Renal cortical epithelial cell (primary cell): ENCODE measurements around the gene PRKAR1B. TPM values are rescaled to one million over a fixed set of nuclear protein-coding genes. Genes with fewer than 3 reads are reported as not detected.

Experiments used
- DNase-seq: peaks from one replicate; pipeline ENCODE4 v3.0.0-alpha.2; 2011; ENCODE audit warnings: low read depth
- total RNA-seq: library from RNA; depleted of rRNA; stranded (reverse); fragments of >200 nt; gene quantifications from 2 replicates; pipeline ENCODE4 v1.2.3, GENCODE V29; 2014

PRKAR1B gene
- total RNA-seq, 1 donor from 2014 or later = 35.7 TPM

DNA sequence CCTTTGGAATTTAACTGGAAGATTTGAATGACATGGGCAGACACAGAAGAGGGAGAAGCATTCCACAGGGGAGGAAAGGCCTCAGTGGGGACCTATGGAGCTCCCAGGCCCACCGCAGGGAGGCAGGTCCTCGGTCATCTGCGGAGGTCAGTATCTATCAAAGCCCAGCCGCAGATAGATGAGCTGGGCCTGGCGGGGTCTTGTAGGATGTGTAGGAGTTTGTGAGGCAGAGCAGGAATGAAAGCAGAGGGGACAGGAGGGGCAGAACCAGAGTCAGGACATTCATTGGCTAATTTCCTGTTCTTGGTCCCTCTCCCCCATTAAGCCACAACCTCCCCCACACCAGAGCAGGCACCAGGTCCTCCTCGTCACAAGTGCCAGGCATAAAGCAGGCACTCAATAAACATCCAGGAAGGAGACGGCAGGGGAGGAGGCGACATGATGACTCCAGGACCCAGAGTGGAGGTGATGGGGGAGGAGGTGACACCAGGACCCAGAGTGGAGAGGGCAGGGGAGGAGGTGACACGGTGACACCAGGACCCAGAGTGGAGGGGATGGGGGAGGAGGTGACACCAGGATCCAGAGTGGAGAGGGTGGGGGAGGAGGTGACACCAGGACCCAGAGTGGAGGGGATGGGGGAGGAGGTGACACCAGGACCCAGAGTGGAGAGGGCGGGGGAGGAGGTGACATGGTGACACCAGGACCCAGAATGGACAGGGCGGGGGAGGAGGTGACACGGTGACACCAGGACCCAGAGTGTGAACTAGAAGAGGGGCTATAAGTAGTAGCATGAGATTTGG is 123.7 kb downstream of the PRKAR1B start:
- no peak for DNase-seq

DNA sequence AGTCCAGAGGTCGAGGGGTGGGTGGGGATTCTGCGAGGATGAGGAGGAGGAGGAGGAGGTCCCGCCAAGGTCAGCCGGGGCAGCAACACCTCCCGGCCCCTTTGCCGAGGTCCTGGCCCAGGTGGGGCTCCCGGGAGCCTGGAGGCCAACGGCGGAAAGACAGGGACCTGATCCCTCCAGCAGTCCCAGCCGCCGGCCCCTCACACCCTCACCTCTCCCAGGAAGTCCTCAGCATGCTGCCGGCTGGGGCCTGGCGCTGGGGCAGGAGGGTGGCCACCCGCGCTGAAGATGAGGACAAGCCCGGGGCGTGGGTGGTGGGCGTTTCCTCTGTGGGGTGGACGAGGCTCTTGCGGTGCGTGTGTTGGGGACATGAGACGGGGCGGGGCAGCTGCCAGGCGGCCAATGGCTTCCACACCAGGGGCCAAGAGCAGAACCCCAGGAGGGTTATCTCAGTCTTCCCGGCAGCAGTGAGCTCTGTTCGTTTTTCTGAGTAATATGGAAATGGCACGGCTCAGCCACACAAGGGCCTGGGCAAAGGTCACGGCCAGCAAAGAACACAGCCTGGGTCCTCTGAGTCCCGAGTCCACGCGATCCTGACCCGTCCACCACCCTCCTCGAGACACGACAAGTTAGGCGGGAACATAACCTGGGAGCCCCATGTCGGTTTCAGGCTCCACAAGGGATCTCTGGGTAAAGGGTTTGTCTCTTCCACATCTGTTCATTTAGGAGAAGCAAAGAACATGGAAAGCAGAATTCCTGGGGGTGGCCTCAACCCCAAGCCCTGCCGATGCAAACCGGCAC is 124.5 kb downstream of the PRKAR1B start:
- no peak for DNase-seq

DNA sequence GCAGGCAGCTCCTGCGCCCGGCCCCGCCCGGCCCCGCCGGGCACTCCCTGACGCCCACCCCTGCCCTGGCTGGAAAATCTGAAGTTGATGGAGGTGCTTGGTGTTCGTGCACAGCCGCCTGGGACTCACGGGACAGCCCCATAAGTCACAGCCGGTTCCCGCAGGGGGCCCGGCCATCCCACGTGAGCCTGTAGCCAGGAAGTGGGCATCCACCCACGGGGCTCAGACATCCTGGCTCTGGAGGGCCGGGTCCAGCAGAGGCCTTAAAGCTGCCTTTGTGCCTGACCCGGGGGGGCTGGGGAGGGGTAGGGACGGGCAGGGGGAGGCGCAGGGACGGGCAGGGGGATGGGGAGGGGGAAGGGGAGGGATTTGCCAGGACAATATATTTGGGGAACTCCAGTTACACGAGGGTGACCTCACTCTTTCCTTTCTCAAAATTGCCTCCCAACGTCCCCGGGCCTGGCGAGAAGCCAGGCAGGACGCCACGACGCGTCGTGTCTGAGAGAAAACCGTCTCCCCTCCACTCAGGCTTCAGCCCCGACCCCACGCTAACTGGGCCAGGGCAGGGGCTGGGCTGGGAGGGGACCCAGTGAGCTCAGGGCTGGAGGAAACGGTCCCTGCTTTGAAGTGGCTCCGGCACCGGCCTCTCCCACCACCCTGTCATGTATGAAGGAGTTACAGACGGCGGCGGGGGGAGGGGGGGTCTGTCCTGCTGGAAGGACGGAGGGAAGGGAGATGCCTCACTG is 125.3 kb downstream of the PRKAR1B start:
- no peak for DNase-seq

DNA sequence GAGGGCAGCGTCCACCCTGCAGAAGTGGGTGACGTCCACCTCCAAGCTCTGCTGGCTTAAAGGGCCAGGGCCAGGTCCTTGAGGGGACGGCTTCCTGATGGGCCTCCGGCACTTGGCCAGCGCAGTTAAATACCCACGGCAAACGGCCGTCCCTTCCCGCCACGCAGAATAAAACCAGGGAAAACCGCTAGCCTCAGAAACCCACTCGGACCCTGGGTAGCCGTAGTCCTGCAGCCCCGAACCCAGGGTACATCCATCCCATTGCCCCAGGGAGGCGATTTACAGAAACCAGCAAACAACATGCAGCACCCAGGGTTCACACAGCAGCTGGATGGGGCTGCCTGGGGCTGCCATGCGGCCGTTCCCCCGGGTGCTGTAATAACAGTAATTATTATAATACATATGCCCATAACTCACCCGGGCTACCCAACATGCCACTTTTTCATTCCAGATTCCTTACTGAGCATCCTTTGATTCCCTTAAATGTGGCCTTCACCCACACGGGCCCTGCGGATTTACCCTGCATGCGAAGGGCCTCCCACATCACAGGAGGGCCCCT is 126.0 kb downstream of the PRKAR1B start:
- no peak for DNase-seq

DNA sequence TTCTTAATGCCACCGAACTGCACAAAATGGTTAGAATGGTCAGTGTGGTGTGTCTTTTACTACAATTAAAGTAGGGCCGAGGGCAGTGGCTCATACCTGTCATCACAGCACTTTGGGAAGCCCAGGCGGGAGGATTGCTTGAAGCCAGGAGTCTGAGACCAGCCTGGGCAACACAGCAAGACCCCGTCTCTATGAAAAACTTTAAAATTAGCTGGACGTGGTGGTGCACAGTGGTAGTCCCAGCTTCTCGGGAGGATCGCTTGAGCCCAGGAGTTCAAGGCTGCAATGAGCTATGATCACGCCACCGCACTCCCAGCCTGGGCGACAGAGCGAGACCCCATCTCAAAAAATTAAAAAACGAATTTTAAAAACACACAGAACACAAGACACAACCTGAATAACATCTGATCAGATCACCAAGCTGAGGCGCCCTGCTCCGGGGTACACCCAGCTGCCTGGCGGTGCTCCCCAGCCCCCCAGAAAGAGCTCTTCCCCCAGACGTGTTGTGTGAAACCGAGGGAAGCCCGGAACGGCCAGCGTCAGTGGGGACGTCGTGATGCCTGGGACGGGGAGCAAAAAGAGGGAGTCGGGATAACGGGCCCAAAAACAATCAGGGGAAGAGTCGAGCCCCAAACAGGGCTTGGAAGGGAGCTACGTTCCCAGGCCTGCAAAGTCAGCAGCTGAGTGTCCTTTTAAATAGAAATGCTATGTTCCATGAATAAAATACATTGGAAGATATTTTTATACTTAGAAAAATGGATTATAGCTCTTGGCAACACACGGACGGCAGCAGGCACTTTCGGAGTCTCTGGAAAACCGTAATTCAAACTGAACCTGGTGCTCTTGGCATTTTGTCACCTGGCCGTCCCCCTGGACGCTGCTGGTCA is 126.7 kb downstream of the PRKAR1B start:
- no peak for DNase-seq

DNA sequence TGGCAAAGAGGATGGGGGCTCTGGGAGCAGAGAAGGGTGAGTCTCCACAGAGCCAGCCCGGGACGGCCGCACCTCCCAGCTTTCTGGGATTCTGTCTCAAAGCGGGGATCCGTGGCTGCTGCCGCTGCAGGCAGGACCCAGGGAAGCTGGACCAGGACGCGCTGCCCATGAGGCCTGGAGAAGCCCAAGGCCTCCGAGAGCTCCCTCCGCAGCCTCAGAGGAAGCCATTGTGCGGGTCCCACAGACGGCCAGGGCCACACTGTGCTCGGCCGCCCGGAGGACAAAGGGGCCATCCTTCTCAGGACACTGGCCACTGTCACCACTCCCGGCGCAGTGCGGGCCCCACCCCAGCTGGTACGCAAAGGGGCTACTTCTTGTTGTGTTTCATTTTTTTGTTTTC is 128.2 kb downstream of the PRKAR1B start:
- DNase-seq = no peak

DNA sequence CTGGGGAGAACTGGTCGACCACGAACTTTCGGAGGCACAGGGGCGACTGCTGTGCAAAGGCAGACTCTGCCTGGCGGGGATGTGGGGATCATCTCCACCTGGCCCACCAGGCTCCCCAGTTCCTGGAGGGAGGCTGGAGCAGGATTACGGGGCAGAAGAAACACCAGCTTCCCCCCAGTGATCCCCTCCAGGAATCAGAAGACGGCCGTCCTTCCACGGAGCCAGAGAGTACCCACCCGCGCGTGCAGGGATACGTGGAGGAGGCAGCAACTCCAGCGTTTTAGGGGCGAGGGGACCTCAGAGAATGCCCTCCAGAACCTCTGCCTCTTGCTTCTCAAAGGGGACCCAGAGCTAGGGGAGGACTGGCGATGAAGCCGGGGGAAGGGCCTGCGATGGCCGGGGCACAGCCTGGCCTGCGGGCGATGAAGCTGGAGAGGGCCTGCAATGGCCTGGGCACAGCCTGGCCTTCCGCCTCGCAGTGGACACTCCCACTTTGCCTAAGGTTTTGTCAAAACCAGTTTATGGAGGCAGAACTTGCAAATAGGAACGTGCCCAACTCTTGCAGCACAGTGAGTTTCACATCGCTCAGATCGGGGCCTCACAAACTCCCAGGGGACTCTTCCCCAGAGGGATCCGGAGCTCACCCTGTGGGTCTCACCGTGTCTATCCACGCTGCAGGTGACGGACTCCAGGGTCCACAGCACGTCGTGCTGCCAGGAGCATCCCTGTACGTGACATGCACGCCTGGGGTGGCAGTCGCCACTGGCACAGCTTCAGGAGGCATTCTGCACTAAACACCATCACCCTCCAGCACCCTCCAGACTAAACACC is 129.5 kb downstream of the PRKAR1B start:
- no peak for DNase-seq

DNA sequence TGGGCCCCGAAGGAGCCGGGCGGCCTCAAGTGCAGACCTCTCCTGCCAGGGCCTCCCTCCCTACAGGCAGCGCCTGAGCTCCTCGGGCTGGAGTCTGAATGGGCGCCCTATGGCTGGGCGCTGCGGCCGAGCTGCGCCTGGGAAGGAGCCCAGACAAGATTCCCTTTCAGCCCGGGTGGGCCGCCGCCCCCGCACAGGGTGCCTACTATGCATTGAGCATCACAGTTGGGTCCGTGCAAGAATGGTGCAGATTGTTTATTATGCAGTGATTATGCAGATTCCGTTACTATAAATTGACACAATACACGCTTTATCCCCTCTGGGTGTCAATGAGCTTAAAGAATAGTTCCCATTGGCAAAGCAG is 130.3 kb downstream of the PRKAR1B start:
- DNase-seq = no peak

DNA sequence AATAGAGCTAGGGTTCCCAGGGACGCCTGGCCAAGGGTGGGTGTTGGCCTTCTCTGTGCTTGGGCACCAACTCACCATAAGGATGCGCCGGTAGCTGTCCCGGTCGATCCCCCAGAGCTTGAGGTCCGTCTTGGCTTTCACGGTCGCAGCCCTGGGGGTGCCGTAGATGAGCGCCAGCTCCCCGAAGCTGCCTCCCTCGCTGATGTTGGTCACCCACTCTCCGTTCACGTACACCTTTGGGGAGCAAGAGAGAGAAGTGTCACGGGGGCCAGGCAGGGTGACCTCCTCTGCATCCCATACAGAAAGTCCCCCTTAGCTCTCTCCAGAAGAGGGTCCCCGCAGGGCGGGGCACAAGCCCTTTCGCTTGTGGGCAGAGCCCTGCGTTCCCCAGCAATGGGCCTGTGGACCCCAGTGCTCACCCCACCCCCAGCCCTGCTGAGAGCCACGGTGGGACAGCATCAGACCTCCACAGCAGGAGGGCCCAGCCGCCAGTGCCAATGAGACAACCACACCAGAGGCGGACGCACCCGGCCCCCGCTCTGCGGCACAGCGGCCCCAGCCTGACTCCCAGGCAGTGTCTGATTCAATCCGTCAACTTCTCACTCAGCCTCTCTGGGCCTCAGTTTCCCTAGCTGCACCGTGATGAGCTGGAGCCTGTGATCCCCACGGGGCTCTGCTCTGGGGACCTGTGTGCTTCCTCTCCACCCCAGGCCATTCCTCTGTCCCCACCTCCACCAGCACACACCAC is 130.8 kb downstream of the PRKAR1B start:
- DNase-seq = no peak

DNA sequence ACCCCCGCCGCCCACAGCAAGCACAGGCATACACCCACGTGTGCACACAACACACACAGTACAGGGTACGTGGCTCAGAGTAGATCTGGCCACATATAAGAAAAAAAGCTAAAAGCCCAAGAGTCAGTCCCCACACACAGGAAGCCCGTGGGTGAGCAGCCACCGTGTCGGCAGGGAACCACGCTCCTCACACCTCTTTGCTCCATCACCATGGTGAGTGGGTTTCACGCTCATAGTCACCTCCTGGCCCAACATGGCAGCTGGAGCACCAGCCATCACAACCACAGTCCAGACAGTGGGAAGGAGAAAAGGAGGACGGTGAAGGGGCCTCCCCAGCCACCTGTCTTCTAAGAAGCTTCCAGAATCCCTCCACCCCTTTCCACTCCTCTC is 131.5 kb downstream of the PRKAR1B start:
- DNase-seq = no peak

DNA sequence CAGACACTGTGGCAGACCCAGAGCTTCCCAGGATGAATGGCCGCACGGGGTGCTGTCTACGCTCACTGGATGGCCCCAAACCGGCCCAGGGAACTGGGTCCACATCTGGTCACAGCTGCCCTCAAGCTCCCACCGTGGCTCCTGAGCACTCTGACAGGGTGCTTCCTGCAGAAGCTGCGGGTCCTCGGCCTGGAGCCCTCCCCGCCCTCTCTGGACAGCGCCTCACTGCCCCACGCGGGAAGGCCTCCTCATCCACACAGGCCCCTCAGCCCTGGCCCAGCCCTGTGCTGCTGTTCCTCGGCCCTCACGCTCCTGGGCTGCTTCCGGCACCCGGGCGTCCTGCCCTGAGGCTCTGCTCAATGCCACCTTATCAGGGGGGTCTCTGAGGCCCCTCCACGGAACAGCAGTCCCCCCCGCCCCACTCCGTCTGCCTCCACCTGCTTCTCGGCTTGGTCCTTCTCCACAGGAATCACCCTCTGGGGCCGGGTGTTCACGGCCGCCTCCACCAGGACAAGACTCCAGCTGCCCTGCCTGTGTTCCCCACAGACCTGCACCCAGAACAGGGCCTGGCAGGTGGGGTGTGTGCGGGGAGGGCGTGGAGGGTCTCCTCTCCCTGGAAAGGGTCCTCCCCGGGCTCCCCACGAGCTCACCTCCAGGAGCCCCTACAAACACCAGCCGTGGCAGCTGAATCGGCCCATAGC is 132.0 kb downstream of the PRKAR1B start:
- DNase-seq = no peak

DNA sequence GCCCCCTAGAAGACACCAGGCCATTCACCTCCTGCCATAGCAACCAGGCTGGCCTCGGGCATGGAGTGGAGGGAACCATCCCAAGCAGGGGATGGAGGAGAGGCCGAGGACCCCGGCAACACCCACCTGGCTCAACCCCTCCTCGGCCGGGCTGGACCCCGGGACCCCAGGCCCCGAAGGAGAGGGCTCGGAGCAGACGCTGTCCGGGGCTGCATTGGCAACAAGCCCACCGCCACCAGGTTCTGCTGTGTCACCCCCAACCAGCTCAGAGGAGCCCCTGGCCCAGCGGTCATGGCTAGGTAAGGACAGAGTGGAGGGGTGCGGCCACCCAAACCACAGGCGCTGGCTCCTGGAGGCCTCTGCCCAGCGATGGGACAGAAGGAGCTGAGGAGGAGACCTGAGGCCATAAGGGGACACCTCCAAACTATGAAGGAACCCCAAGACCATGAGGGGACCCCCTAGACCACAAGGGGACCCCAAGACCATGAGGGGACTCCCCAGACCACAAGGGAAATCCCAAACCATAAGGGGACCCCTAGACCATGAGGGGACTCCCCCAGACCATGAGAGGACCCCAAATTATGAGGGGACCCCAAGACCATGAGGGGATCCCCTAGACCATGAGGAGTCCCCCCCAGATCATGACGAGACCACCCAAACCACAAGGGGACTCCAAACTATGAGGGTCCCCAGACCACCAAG is 132.7 kb downstream of the PRKAR1B start:
- no peak for DNase-seq

DNA sequence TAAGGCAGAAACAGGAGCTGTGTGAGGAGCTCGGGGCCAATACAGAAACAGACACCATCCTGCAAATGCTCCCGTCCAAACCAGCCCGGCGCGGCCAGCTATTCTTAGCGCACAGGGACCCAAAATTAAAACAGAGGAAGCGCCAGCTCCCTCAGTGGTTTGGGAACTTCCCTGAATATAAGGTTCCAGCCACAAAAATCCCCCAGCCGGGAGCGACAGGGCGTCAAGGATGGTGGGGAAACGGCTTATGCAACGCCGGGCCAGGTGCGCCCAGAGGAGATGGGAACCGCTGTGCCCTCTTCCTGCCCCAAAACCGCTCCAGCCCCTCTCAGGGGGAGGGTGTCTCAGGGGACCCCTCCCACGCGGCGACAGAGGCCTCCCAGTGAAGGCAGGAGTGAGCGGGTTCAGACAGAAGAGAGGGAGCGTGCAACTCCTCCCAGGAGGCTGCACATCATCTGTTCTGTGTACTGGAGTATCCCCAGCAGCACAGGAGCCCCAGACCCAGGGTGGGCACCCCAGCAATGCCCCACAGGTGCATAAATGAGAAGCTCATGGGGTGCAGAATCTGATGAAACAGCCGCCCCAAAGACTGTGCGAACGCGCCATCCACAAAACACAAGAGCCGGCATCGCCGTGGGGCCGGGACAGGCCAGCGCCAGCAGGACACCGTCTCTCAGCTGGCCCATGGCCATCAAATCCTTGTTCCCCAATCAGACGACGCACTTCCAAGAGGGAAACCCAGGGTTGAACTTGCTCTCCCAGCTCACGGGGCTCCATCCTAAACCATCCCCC is 133.6 kb downstream of the PRKAR1B start:
- DNase-seq = no peak

DNA sequence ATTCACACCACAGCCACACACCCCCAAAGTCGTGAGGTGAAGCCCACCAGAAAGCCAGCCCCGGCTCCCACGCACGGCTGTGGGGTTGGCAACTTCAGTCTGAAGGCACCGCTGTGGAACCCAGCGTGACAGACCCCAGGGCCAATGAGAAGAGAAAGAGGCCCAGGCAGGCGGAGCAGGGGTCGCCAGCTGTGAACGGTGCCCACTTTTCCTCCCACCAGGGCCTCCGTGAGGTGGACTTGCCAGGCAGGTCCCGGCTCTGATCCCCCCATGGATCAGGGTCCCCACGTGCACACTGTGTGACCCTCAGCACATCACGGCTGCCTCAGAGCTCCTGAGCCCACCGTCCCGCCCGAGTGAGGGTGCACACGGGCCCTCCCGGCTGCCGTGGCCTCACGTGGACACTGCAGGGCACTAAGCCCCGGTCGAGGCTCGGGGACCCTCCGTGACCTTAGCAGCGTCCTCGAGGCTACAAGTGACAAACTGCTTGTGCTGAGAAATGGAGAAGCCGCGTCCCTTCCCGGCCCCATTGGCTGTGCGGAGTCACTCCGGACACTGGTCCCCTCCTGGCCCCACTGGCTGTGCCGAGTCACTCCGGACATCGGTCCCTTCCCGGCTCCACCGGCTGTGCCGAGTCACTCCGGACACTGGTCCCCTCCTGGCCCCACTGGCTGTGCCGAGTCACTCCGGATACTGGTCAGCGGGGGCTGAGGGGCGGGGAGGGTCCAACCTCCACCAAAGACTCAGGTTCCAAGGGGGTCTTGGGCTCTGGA is 135.0 kb downstream of the PRKAR1B start:
- no peak for DNase-seq

DNA sequence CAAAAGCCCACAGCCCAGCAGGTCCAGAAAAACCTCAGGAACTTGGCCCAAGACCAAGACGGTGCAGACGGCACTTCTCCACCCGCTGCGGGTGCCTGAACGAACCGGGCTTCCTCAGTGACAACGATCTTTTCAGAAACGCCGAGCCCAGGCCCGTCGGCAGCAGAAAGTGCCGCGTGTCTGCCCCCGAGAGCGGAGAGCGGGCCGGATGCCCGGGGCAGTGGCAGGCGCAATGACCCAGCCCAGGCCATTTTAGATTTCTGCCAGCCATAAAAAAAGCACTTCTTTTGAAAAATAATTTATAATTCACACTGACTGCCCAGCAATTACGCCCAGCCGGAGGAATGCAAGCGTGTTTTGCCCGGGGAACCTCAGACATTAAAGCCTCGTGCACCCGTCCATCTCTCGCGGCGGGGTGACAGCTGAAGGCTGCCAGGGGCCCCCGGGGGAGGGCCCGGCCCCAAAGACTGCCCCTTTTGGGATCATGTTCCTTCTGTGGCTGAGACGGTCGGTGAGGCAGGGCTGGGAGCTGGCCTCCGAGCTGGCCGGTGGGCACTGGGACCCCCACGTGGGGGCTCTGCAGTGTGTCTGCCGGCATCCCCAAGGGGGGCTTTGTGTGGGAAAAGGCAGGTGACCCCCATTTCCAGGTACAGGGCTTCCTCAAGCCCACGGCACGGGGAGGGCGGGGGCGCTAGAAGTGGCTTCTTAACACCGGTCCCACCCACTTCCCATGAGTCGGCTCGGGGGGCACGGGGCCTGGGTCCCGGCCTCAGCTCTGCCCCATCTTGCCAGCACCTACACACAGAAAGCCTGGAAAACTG is 136.1 kb downstream of the PRKAR1B start:
- no peak for DNase-seq
